GM21619 (cell line): ENCODE data around the gene ISLR.
"Not testable (repeated sequence)": the region's sequence is repeated elsewhere in the genome, so short reads cannot be mapped to it uniquely, and the experiment has no call there.

Experiments
- ATAC-seq: cut with Tn5 transposase; IDR thresholded peaks from one replicate; pipeline ENCODE4 v1.9.1; 2021; ENCODE audit not compliant: unreplicated experiment

ISLR gene

GRCh38 chr15:74136814-74137536 lies 36.5 kb upstream of the ISLR start:
- ATAC-seq = no peak

- ATAC-seq = no peak
Measured at GRCh38 chr15:74137537-74137894, 36.0 kb upstream of the ISLR start.

- ATAC-seq = no peak
Measured at GRCh38 chr15:74138642-74139041, 34.9 kb upstream of the ISLR start.

- ATAC-seq = no peak
Measured at GRCh38 chr15:74141591-74141990, 31.9 kb upstream of the ISLR start.

- ATAC-seq = no peak
Measured at GRCh38 chr15:74144153-74144775, 29.2 kb upstream of the ISLR start.

- ATAC-seq = no peak
Measured at GRCh38 chr15:74146277-74146800, 27.2 kb upstream of the ISLR start.

GRCh38 chr15:74147051-74147450 lies 26.5 kb upstream of the ISLR start:
- ATAC-seq = no peak

- ATAC-seq = no peak
Measured at GRCh38 chr15:74155766-74156417, 17.6 kb upstream of the ISLR start.

GRCh38 chr15:74156678-74157411 lies 16.7 kb upstream of the ISLR start:
- no peak for ATAC-seq

- ATAC-seq = no peak
Measured at GRCh38 chr15:74157868-74158827, 15.4 kb upstream of the ISLR start.

GRCh38 chr15:74158855-74159650 lies 14.5 kb upstream of the ISLR start:
- ATAC-seq = peak; percentile 80

- no peak for ATAC-seq
Measured at GRCh38 chr15:74159773-74160172, 13.7 kb upstream of the ISLR start.

- ATAC-seq = not testable (repeated sequence)
Measured at GRCh38 chr15:74160390-74160789, 13.1 kb upstream of the ISLR start.

- ATAC-seq = not testable (repeated sequence)
Measured at GRCh38 chr15:74162195-74162536, 11.3 kb upstream of the ISLR start.

- ATAC-seq = no peak
Measured at GRCh38 chr15:74165461-74165860, 8.0 kb upstream of the ISLR start.

GRCh38 chr15:74167891-74168331 lies 5.6 kb upstream of the ISLR start:
- ATAC-seq = no peak

GRCh38 chr15:74168711-74169126 lies 4.8 kb upstream of the ISLR start:
- no peak for ATAC-seq

GRCh38 chr15:74170071-74170844 lies 3.3 kb upstream of the ISLR start:
- no peak for ATAC-seq
